Astrocyte (in vitro differentiated cells and primary cell): ENCODE results near the gene POLA1. TPM values are rescaled to one million over a fixed set of nuclear protein-coding genes. Genes with fewer than 3 reads are reported as not detected.

Source experiments
- DNase-seq: peaks from one replicate; pipeline ENCODE4 v3.0.0-alpha.2; 2010; ENCODE audit warnings: low read depth
- FAIRE-seq: peaks from 2 replicates; lab custom pipeline; 2011; peaks lifted over from hg19 to GRCh38; lab: Jason Lieb, UNC
- H2AFZ ChIP-seq: 2 replicates; pipeline ENCODE4 v1.6.0; 2012; ENCODE audit warnings: low read depth, low read length, inconsistent platforms
- H3K27ac ChIP-seq: 2 replicates; pipeline ENCODE4 v1.5.1; 2011; ENCODE audit warnings: low read depth, low read length, inconsistent platforms
- H3K27me3 ChIP-seq: 2 replicates; pipeline ENCODE4 v1.6.0; 2011; ENCODE audit warnings: low read length, inconsistent platforms; ENCODE audit not compliant: insufficient read depth
- H3K36me3 ChIP-seq: 2 replicates; pipeline ENCODE4 v1.5.1; 2011; ENCODE audit warnings: low read length, inconsistent platforms; ENCODE audit not compliant: insufficient read depth
- H3K4me1 ChIP-seq: 2 replicates; pipeline ENCODE4 v1.5.1; 2011; ENCODE audit warnings: low read length, inconsistent platforms; ENCODE audit not compliant: insufficient read depth
- H3K4me2 ChIP-seq: 2 replicates; pipeline ENCODE4 v1.6.0; 2012; ENCODE audit warnings: low read length, inconsistent platforms
- H3K4me3 ChIP-seq: 2 replicates; pipeline ENCODE4 v1.5.1; 2011; ENCODE audit warnings: low read depth, mild to moderate bottlenecking, low read length, inconsistent platforms; ENCODE audit not compliant: insufficient read depth
- H3K79me2 ChIP-seq: 2 replicates; pipeline ENCODE4 v1.6.0; 2012; ENCODE audit warnings: mild to moderate bottlenecking, low read length, inconsistent platforms; ENCODE audit not compliant: insufficient read depth
- H3K9ac ChIP-seq: 2 replicates; pipeline ENCODE4 v1.6.0; 2012; ENCODE audit warnings: mild to moderate bottlenecking, low read length, inconsistent platforms
- H3K9me3 ChIP-seq: 2 replicates; pipeline ENCODE4 v1.5.1; 2012; ENCODE audit warnings: low read depth, mild to moderate bottlenecking, low read length, inconsistent platforms; ENCODE audit not compliant: insufficient read depth
- H4K20me1 ChIP-seq: 2 replicates; pipeline ENCODE4 v1.6.0; 2012; ENCODE audit warnings: low read length, inconsistent platforms; ENCODE audit not compliant: insufficient read depth
- H3K27ac Mint-ChIP-seq: one replicate; pipeline ENCODE4 v1.8.0; 2021; ENCODE audit warnings: mild to moderate bottlenecking, mixed read lengths; ENCODE audit not compliant: unreplicated experiment
- H3K27me3 Mint-ChIP-seq: one replicate; pipeline ENCODE4 v1.8.0; 2021; ENCODE audit warnings: low read depth, mixed read lengths; ENCODE audit not compliant: unreplicated experiment
- H3K36me3 Mint-ChIP-seq: one replicate; pipeline ENCODE4 v1.8.0; 2021; ENCODE audit warnings: low read depth, mixed read lengths; ENCODE audit not compliant: unreplicated experiment
- H3K4me1 Mint-ChIP-seq: one replicate; pipeline ENCODE4 v1.8.0; 2021; ENCODE audit warnings: low read depth, mixed read lengths; ENCODE audit not compliant: unreplicated experiment
- H3K4me3 Mint-ChIP-seq: one replicate; pipeline ENCODE4 v1.8.0; 2021; ENCODE audit warnings: mild to moderate bottlenecking, moderate library complexity, mixed read lengths; ENCODE audit not compliant: unreplicated experiment
- H3K9me3 Mint-ChIP-seq: one replicate; pipeline ENCODE4 v1.8.0; 2021; ENCODE audit warnings: mild to moderate bottlenecking, mixed read lengths; ENCODE audit not compliant: unreplicated experiment
- EZH2 ChIP-seq: IDR thresholded peaks from 2 replicates; pipeline ENCODE4 v1.6.1; 2012; ENCODE audit warnings: mild to moderate bottlenecking, low read length, inconsistent platforms; ENCODE audit not compliant: insufficient read depth
- total RNA-seq: library from RNA; stranded (reverse); gene quantifications from 2 replicates; pipeline ENCODE4 v1.2.1, GENCODE V29; 2021
- TF ChIP-seq, protein P1 (sequence below): IDR thresholded peaks from 2 replicates; pipeline ENCODE4 v1.5.1; 2011; ENCODE audit warnings: low read depth, mild to moderate bottlenecking, inconsistent platforms, low read length, moderate library complexity; ENCODE audit not compliant: insufficient read depth

The POLA1 gene
- total RNA-seq, 1 donor from 2014 or later = 4.9 TPM

- no peaks in the 10 kb centered on the region for H3K27me3 Mint-ChIP-seq
- peak; percentile 85 for FAIRE-seq
- peaks cover 9% of the 10 kb centered on the region for H3K4me1 Mint-ChIP-seq
- TF ChIP-seq, protein P1, sequence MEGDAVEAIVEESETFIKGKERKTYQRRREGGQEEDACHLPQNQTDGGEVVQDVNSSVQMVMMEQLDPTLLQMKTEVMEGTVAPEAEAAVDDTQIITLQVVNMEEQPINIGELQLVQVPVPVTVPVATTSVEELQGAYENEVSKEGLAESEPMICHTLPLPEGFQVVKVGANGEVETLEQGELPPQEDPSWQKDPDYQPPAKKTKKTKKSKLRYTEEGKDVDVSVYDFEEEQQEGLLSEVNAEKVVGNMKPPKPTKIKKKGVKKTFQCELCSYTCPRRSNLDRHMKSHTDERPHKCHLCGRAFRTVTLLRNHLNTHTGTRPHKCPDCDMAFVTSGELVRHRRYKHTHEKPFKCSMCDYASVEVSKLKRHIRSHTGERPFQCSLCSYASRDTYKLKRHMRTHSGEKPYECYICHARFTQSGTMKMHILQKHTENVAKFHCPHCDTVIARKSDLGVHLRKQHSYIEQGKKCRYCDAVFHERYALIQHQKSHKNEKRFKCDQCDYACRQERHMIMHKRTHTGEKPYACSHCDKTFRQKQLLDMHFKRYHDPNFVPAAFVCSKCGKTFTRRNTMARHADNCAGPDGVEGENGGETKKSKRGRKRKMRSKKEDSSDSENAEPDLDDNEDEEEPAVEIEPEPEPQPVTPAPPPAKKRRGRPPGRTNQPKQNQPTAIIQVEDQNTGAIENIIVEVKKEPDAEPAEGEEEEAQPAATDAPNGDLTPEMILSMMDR = no peak
- TF ChIP-seq EZH2 = no peak
- no peak overlapping the region for H3K27ac Mint-ChIP-seq
- H3K27ac ChIP-seq = no peak overlapping the region
- no peaks in the 10 kb centered on the region for H4K20me1 ChIP-seq
- H3K4me2 ChIP-seq = no peak overlapping the region
- H3K79me2 ChIP-seq = no peaks in the 10 kb centered on the region
- no peak overlapping the region for H3K4me3 ChIP-seq
- H3K36me3 ChIP-seq = no peaks in the 10 kb centered on the region
- H3K4me3 Mint-ChIP-seq = no peak overlapping the region
- H2AFZ ChIP-seq = no peak overlapping the region
- H3K36me3 Mint-ChIP-seq = peaks cover 2% of the 10 kb centered on the region
- H3K9me3 ChIP-seq = no peaks in the 10 kb centered on the region
- no peak for DNase-seq
- H3K9ac ChIP-seq = no peak overlapping the region
- H3K27me3 ChIP-seq = no peaks in the 10 kb centered on the region
- no peaks in the 10 kb centered on the region for H3K4me1 ChIP-seq
- no peaks in the 10 kb centered on the region for H3K9me3 Mint-ChIP-seq
Observed at GRCh38 chrX:24767557-24767956, 73.8 kb downstream of the POLA1 start.

GRCh38 chrX:24768556-24768955 is 74.8 kb downstream of the POLA1 start:
- Mint-ChIP-seq H3K27ac (no peak overlapping the region), H3K36me3 (peaks cover 2% of the 10 kb centered on the region), H3K4me3 (no peak overlapping the region), H3K9me3 (no peaks in the 10 kb centered on the region), H3K27me3 (no peaks in the 10 kb centered on the region), H3K4me1 (peaks cover 9% of the 10 kb centered on the region)
- Histone ChIP-seq H3K9ac (no peak overlapping the region), H3K27ac (no peak overlapping the region), H4K20me1 (no peaks in the 10 kb centered on the region), H3K4me1 (no peaks in the 10 kb centered on the region), H3K4me3 (no peak overlapping the region), H3K4me2 (no peak overlapping the region), H3K36me3 (no peaks in the 10 kb centered on the region), H3K9me3 (no peaks in the 10 kb centered on the region), H2AFZ (no peak overlapping the region), H3K27me3 (no peaks in the 10 kb centered on the region), H3K79me2 (no peaks in the 10 kb centered on the region)
- DNase-seq (no peak), FAIRE-seq (peak; percentile 83)
- TF ChIP-seq, protein P1 = no peak
- TF ChIP-seq EZH2 = no peak

- H3K4me3 ChIP-seq = no peak overlapping the region
- no peaks in the 10 kb centered on the region for H4K20me1 ChIP-seq
- no peak overlapping the region for H3K9ac ChIP-seq
- H2AFZ ChIP-seq = no peak overlapping the region
- no peak overlapping the region for H3K4me2 ChIP-seq
- FAIRE-seq (peak; percentile 63), DNase-seq (no peak)
- H3K27ac Mint-ChIP-seq = no peak overlapping the region
- no peaks in the 10 kb centered on the region for H3K79me2 ChIP-seq
- no peaks in the 10 kb centered on the region for H3K27me3 ChIP-seq
- no peaks in the 10 kb centered on the region for H3K36me3 Mint-ChIP-seq
- no peaks in the 10 kb centered on the region for H3K27me3 Mint-ChIP-seq
- TF ChIP-seq EZH2 = no peak
- TF ChIP-seq, protein P1 = no peak
- H3K4me1 ChIP-seq = no peaks in the 10 kb centered on the region
- H3K9me3 ChIP-seq = no peaks in the 10 kb centered on the region
- no peak overlapping the region for H3K27ac ChIP-seq
- H3K4me3 Mint-ChIP-seq = no peak overlapping the region
- no peaks in the 10 kb centered on the region for H3K36me3 ChIP-seq
- no peaks in the 10 kb centered on the region for H3K4me1 Mint-ChIP-seq
- H3K9me3 Mint-ChIP-seq = no peaks in the 10 kb centered on the region
Observed at GRCh38 chrX:24774650-24775049, 80.9 kb downstream of the POLA1 start.
